SK-N-SH (cell line): ENCODE measurements around the gene PKIB. TPM values are rescaled to one million over a fixed set of nuclear protein-coding genes. Genes with fewer than 3 reads are reported as not detected.

Experiments used
- CTCF ChIA-PET: fragments of 300-600, 350-600 bp; formaldehyde crosslinking; extraction: SDS; loops from one replicate; lab custom pipeline; 2021; lab: Yijun Ruan, JAX
- POLR2A ChIA-PET: fragments of 350-600 bp; sonication (Branson Sonifier 250); formaldehyde crosslinking; extraction: SDS; loops from one replicate; lab custom pipeline; 2020; ENCODE audit warnings: antibody characterized with exemption, inconsistent platforms; lab: Yijun Ruan, JAX
- DNase-seq: peaks from one replicate; pipeline ENCODE4 v3.0.0; 2012
- H2AFZ ChIP-seq: fragments of 200-600 bp; sonication (generic); 2 replicates; pipeline ENCODE4 v1.8.1; 2016; ENCODE audit warnings: antibody characterized with exemption, mild to moderate bottlenecking, low read depth
- H3F3A ChIP-seq: fragments of 200-600 bp; sonication (generic); replicated peaks from 2 replicates; pipeline ENCODE3; 2016; ENCODE audit warnings: antibody characterized with exemption, mild to moderate bottlenecking; ENCODE audit not compliant: insufficient read depth
- H3K27ac ChIP-seq, 2 experiments: fragments of 200-500 bp in 1 of 2; fragments of 200-600 bp in 1 of 2; sonication (Bioruptor generic) in 1 of 2; sonication (generic), shearing (Covaris generic) in 1 of 2; 2 replicates each; pipeline versions ENCODE4 v1.5.1 to v1.6.1; 2014 to 2016; ENCODE audit warnings: low read depth in 2 of 2, inconsistent platforms in 1 of 2, low read length in 1 of 2, mild to moderate bottlenecking in 1 of 2, mixed read lengths in 1 of 2
- H3K27me3 ChIP-seq: fragments of 200-600 bp; sonication (generic), shearing (Covaris generic); 2 replicates; pipeline ENCODE4 v1.6.1; 2016; ENCODE audit warnings: mixed run types; ENCODE audit not compliant: insufficient read depth
- H3K36me3 ChIP-seq, 2 experiments: fragments of 200-500 bp in 1 of 2; fragments of 200-600 bp in 1 of 2; sonication (Bioruptor generic) in 1 of 2; sonication (generic) in 1 of 2; replicated peaks in 1 of 2; 2 replicates each; pipeline versions ENCODE3 to v1.5.1; 2014 to 2016; ENCODE audit warnings: low read length in 1 of 2, mild to moderate bottlenecking in 1 of 2; ENCODE audit not compliant: insufficient read depth in 2 of 2, control insufficient read depth in 1 of 2
- H3K4me1 ChIP-seq, 2 experiments: fragments of 200-500 bp in 1 of 2; fragments of 200-600 bp in 1 of 2; sonication (Bioruptor generic) in 1 of 2; sonication (generic), shearing (Covaris generic) in 1 of 2; 2 replicates each; pipeline versions ENCODE4 v1.5.1 to v1.6.1; 2014 to 2016; ENCODE audit warnings: low read depth in 1 of 2, low read length in 1 of 2, mixed run types in 1 of 2; ENCODE audit not compliant: insufficient read depth in 2 of 2, control insufficient read depth in 1 of 2
- H3K4me2 ChIP-seq: fragments of 200-600 bp; sonication (generic), shearing (Covaris generic); 2 replicates; pipeline ENCODE4 v1.6.1; 2017; ENCODE audit warnings: mixed run types
- H3K4me3 ChIP-seq, 2 experiments: fragments of 200-500 bp in 1 of 2; fragments of 200-600 bp in 1 of 2; sonication (Bioruptor generic) in 1 of 2; sonication (generic), shearing (Covaris generic) in 1 of 2; 2 replicates each; pipeline versions ENCODE4 v1.5.1 to v1.8.1; 2014 to 2016; ENCODE audit warnings: low read depth in 2 of 2, inconsistent platforms in 1 of 2, low read length in 1 of 2, mild to moderate bottlenecking in 1 of 2, mixed read lengths in 1 of 2, moderate library complexity in 1 of 2
- H3K79me2 ChIP-seq: fragments of 200-600 bp; sonication (generic); 2 replicates; pipeline ENCODE4 v1.8.1; 2017; ENCODE audit warnings: mild to moderate bottlenecking; ENCODE audit not compliant: insufficient read depth
- H3K9ac ChIP-seq: fragments of 200-600 bp; sonication (generic); 2 replicates; pipeline ENCODE4 v1.6.1; 2017; ENCODE audit warnings: mixed run types
- H3K9me2 ChIP-seq: fragments of 200-600 bp; sonication (generic); 2 replicates; pipeline ENCODE4 v1.6.1; 2017; ENCODE audit warnings: mixed run types
- H3K9me3 ChIP-seq: fragments of 200-600 bp; sonication (generic); 2 replicates; pipeline ENCODE4 v1.6.1; 2017; ENCODE audit warnings: mixed run types, mild to moderate bottlenecking, moderate library complexity
- H4K20me1 ChIP-seq: fragments of 200-600 bp; sonication (generic); 2 replicates; pipeline ENCODE4 v1.6.1; 2017; ENCODE audit warnings: mild to moderate bottlenecking, mixed run types; ENCODE audit not compliant: insufficient read depth
- CHD2 ChIP-seq: fragments of 150-350 bp; IDR thresholded peaks from 2 replicates; pipeline ENCODE4 v1.6.1; 2018; ENCODE audit warnings: low read length; ENCODE audit not compliant: partially characterized antibody
- GATA2 ChIP-seq: sonication (generic); formaldehyde crosslinking; IDR thresholded peaks from 2 replicates; pipeline ENCODE4 v1.5.0; 2020; ENCODE audit warnings: mild to moderate bottlenecking, missing genetic modification reagents
- JUND ChIP-seq: IDR thresholded peaks from 2 replicates; pipeline ENCODE4 v1.4.0; 2012
- MXI1 ChIP-seq: IDR thresholded peaks from 2 replicates; pipeline ENCODE4 v1.6.1; 2012; ENCODE audit warnings: mild to moderate bottlenecking, low read depth, low read length, improper control_type of control experiment
- NRF1 ChIP-seq: IDR thresholded peaks from 2 replicates; pipeline ENCODE4 v1.6.1; 2012; ENCODE audit warnings: low read depth, mild to moderate bottlenecking, low read length
- PBX3 ChIP-seq: IDR thresholded peaks from 2 replicates; pipeline ENCODE4; 2012
- POLR2AphosphoS5 ChIP-seq: IDR thresholded peaks from 2 replicates; pipeline ENCODE4 v1.6.1; 2012; ENCODE audit warnings: low read depth, low read length
- RAD21 ChIP-seq: IDR thresholded peaks from 2 replicates; pipeline ENCODE4 v1.6.1; 2012; ENCODE audit warnings: mild to moderate bottlenecking, low read length
- RCOR1 ChIP-seq: fragments of 150-350 bp; IDR thresholded peaks from 2 replicates; pipeline ENCODE4 v1.6.1; 2017; ENCODE audit warnings: antibody characterized with exemption, low read length
- REST ChIP-seq: IDR thresholded peaks from 2 replicates; pipeline ENCODE4 v1.6.1; 2012; ENCODE audit warnings: mild to moderate bottlenecking, low read depth, low read length, moderate library complexity
- SIN3A ChIP-seq: IDR thresholded peaks from 2 replicates; pipeline ENCODE4 v1.6.1; 2012; ENCODE audit warnings: low read depth, mild to moderate bottlenecking, low read length, moderate library complexity, borderline replicate concordance
- TCF12 ChIP-seq: IDR thresholded peaks from 2 replicates; pipeline ENCODE4 v1.4.0; 2012
- YY1 ChIP-seq: IDR thresholded peaks from 2 replicates; pipeline ENCODE4 v1.4.0; 2012; ENCODE audit warnings: low read depth, mild to moderate bottlenecking
- WGBS: methylation state at CpG from one replicate; pipeline ENCODE4 v1.1.6; 2017; ENCODE audit warnings: low lambda C conversion rate; 5-methylcytosine and 5-hydroxymethylcytosine counted together
- polyA plus RNA-seq, 3 experiments: library from polyadenylated mRNA; depleted of rRNA; stranded (reverse); fragments of >200 nt; gene quantifications; 2 replicates each; pipeline ENCODE4 v1.2.3, GENCODE V29; 2012
- TF ChIP-seq, protein P1 (sequence below): IDR thresholded peaks from 2 replicates; pipeline ENCODE4 v1.4.0; 2012; ENCODE audit warnings: low read depth, borderline replicate concordance

The PKIB gene
- polyA plus RNA-seq, 1 of the 3 experiments (the other 2 are of a cell fraction) = 0.30 TPM

- no peak overlapping the region for H3K27ac ChIP-seq
- no peak overlapping the region for H3K4me2 ChIP-seq
- no peaks in the 10 kb centered on the region for H3F3A ChIP-seq
- H3K4me3 ChIP-seq = no peak overlapping the region
- POLR2A ChIA-PET = no interaction called here
- H3K9me3 ChIP-seq = no peaks in the 10 kb centered on the region
- WGBS = 17% methylated on average over 10 of the region's 10 CpGs
- CTCF ChIA-PET = no interaction called here
- no peak for TF ChIP-seq YY1
- TF ChIP-seq POLR2AphosphoS5 = no peak
- no peak for TF ChIP-seq PBX3
- TF ChIP-seq JUND = no peak
- no peak for TF ChIP-seq REST
- TF ChIP-seq TCF12 = no peak
- TF ChIP-seq NRF1 = no peak
- no peak for TF ChIP-seq CHD2
- TF ChIP-seq MXI1 = no peak
- TF ChIP-seq RCOR1 = no peak
- TF ChIP-seq SIN3A = no peak
- TF ChIP-seq GATA2 (CRISPR knock-in tag) = no peak
- TF ChIP-seq RAD21 = no peak
- TF ChIP-seq, protein P1, sequence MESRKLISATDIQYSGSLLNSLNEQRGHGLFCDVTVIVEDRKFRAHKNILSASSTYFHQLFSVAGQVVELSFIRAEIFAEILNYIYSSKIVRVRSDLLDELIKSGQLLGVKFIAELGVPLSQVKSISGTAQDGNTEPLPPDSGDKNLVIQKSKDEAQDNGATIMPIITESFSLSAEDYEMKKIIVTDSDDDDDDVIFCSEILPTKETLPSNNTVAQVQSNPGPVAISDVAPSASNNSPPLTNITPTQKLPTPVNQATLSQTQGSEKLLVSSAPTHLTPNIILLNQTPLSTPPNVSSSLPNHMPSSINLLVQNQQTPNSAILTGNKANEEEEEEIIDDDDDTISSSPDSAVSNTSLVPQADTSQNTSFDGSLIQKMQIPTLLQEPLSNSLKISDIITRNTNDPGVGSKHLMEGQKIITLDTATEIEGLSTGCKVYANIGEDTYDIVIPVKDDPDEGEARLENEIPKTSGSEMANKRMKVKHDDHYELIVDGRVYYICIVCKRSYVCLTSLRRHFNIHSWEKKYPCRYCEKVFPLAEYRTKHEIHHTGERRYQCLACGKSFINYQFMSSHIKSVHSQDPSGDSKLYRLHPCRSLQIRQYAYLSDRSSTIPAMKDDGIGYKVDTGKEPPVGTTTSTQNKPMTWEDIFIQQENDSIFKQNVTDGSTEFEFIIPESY = no peak
- H3K27me3 ChIP-seq = peaks cover 37% of the 10 kb centered on the region
- H4K20me1 ChIP-seq = no peaks in the 10 kb centered on the region
- no peaks in the 10 kb centered on the region for H3K36me3 ChIP-seq
- DNase-seq = no peak
- no peak overlapping the region for H3K9ac ChIP-seq
- H3K4me1 ChIP-seq = peaks cover 0 to 5% of the 10 kb centered on the region in 2 experiments; a peak in 1 of 4 replicates
- no peaks in the 10 kb centered on the region for H3K9me2 ChIP-seq
- H2AFZ ChIP-seq = no peak overlapping the region
- H3K79me2 ChIP-seq = no peaks in the 10 kb centered on the region
These were observed 124.6 kb downstream of the PKIB start for GRCh38 chr6:122734529-122735395.
